ENCODE results near the gene VGLL4.
A peak's percentile ranks its signal among the peaks of the same experiment; 100 is the strongest.

The VGLL4 gene

GRCh38 chr3:11563159-11563864 is 80.4 kb downstream of the VGLL4 start:
- DNase-seq: no peak

- DNase-seq: no peak
Measured at GRCh38 chr3:11562277-11562881, 81.3 kb downstream of the VGLL4 start.

GRCh38 chr3:11560746-11561145 is 83.0 kb downstream of the VGLL4 start:
- no peak for DNase-seq

- no peak for DNase-seq
Measured at GRCh38 chr3:11559816-11560633, 83.7 kb downstream of the VGLL4 start.

- no peak for DNase-seq
Measured at GRCh38 chr3:11558918-11559815, 84.5 kb downstream of the VGLL4 start.

GRCh38 chr3:11558411-11558903 is 85.3 kb downstream of the VGLL4 start:
- no peak for DNase-seq

GRCh38 chr3:11558002-11558401 is 85.7 kb downstream of the VGLL4 start:
- no peak for DNase-seq

- no peak for DNase-seq
Measured at GRCh38 chr3:11556851-11557644, 86.7 kb downstream of the VGLL4 start.

GRCh38 chr3:11555881-11556633 is 87.7 kb downstream of the VGLL4 start:
- DNase-seq: no peak

- no peak for DNase-seq
Measured at GRCh38 chr3:11555211-11555782, 88.4 kb downstream of the VGLL4 start.

- DNase-seq: no peak
Measured at GRCh38 chr3:11554666-11555065, 89.0 kb downstream of the VGLL4 start.

GRCh38 chr3:11554236-11554610 is 89.5 kb downstream of the VGLL4 start:
- no peak for DNase-seq

GRCh38 chr3:11553436-11554235 is 90.1 kb downstream of the VGLL4 start:
- no peak for DNase-seq

- DNase-seq: no peak
Measured at GRCh38 chr3:11552289-11553264, 91.1 kb downstream of the VGLL4 start.

- DNase-seq: no peak
Measured at GRCh38 chr3:11551036-11551435, 92.7 kb downstream of the VGLL4 start.

GRCh38 chr3:11549580-11550140 is 94.1 kb downstream of the VGLL4 start:
- no peak for DNase-seq

GRCh38 chr3:11548721-11549131 is 95.0 kb downstream of the VGLL4 start:
- DNase-seq: peak; percentile 81

- no peak for DNase-seq
Measured at GRCh38 chr3:11547498-11547897, 96.2 kb downstream of the VGLL4 start.

Data from NCI-H226 (cell line).